HCT116 (cell line): ENCODE measurements around the gene MAP3K3.

Source experiments
- EGR1 ChIP-seq: IDR thresholded peaks from 2 replicates; pipeline ENCODE4 v1.6.1; 2012; ENCODE audit warnings: low read depth
- ELF1 ChIP-seq: IDR thresholded peaks from 2 replicates; pipeline ENCODE4 v1.6.1; 2012; ENCODE audit warnings: low read depth, borderline replicate concordance
- EZH2 ChIP-seq: fragments of 200-600 bp; sonication (generic); IDR thresholded peaks from 2 replicates; pipeline ENCODE4 v1.6.1; 2017; ENCODE audit warnings: antibody characterized with exemption, mixed run types
- EZH2phosphoT487 ChIP-seq: fragments of 200-600 bp; IDR thresholded peaks from 2 replicates; pipeline ENCODE4 v1.6.1; 2018; ENCODE audit warnings: antibody characterized with exemption, borderline replicate concordance
- POLR2A ChIP-seq: IDR thresholded peaks from 2 replicates; pipeline ENCODE4 v1.7.0; 2011; ENCODE audit warnings: borderline replicate concordance; ENCODE audit not compliant: insufficient read depth, insufficient read length; ENCODE audit errors: extremely low read depth
- POLR2AphosphoS5 ChIP-seq: IDR thresholded peaks from 2 replicates; pipeline ENCODE4 v1.6.1; 2011; ENCODE audit warnings: mild to moderate bottlenecking, low read depth, low read length, moderate library complexity
- RAD21 ChIP-seq: IDR thresholded peaks from 2 replicates; pipeline ENCODE4 v1.6.1; 2012; ENCODE audit warnings: low read depth, mild to moderate bottlenecking
- TF ChIP-seq, protein P1 (sequence below): IDR thresholded peaks from 2 replicates; pipeline ENCODE4 v1.6.1; 2012
- TF ChIP-seq, protein P2 (sequence below): IDR thresholded peaks from 2 replicates; pipeline ENCODE4 v1.6.1; 2012; ENCODE audit warnings: low read depth
- TF ChIP-seq, protein P3 (sequence below), 3 experiments: fragments of 200-600 bp in 1 of 3; sonication (generic) in 1 of 3; IDR thresholded peaks in 2 of 3; conservative IDR thresholded peaks in 1 of 3; 2 replicates each; pipeline ENCODE4 v1.5.1; 2012 to 2017; ENCODE audit warnings: low read depth in 2 of 3, low read length in 2 of 3, antibody characterized with exemption in 1 of 3, borderline replicate concordance in 1 of 3, control low read depth in 1 of 3, mild to moderate bottlenecking in 1 of 3, mixed read lengths in 1 of 3, mixed run types in 1 of 3, moderate library complexity in 1 of 3; ENCODE audit not compliant: insufficient read depth in 1 of 3

DNA sequence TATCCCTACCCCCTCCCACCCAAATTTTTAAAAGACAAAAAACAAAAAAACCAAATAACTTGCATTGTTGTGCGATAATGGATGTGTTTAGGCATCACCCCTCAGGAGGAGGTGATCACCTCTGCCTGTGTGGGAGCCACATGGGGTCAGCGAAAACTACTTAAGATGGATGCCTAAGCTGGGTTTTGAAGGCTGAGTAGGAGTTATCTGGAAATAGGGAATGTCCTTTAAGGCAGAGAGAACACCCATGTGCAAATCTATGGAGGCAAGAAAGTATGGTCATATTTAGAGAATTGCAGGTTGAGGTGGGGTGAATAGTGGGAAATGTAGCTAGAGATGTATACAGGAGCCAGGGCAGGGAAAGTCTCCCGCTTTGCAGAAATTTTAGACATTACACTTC is 27.1 kb upstream of the MAP3K3 start:
- no peak for TF ChIP-seq POLR2AphosphoS5
- TF ChIP-seq EZH2: no peak
- TF ChIP-seq, protein P1, sequence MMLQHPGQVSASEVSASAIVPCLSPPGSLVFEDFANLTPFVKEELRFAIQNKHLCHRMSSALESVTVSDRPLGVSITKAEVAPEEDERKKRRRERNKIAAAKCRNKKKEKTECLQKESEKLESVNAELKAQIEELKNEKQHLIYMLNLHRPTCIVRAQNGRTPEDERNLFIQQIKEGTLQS: no peak
- TF ChIP-seq, protein P2, sequence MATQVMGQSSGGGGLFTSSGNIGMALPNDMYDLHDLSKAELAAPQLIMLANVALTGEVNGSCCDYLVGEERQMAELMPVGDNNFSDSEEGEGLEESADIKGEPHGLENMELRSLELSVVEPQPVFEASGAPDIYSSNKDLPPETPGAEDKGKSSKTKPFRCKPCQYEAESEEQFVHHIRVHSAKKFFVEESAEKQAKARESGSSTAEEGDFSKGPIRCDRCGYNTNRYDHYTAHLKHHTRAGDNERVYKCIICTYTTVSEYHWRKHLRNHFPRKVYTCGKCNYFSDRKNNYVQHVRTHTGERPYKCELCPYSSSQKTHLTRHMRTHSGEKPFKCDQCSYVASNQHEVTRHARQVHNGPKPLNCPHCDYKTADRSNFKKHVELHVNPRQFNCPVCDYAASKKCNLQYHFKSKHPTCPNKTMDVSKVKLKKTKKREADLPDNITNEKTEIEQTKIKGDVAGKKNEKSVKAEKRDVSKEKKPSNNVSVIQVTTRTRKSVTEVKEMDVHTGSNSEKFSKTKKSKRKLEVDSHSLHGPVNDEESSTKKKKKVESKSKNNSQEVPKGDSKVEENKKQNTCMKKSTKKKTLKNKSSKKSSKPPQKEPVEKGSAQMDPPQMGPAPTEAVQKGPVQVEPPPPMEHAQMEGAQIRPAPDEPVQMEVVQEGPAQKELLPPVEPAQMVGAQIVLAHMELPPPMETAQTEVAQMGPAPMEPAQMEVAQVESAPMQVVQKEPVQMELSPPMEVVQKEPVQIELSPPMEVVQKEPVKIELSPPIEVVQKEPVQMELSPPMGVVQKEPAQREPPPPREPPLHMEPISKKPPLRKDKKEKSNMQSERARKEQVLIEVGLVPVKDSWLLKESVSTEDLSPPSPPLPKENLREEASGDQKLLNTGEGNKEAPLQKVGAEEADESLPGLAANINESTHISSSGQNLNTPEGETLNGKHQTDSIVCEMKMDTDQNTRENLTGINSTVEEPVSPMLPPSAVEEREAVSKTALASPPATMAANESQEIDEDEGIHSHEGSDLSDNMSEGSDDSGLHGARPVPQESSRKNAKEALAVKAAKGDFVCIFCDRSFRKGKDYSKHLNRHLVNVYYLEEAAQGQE: no peak
- TF ChIP-seq ELF1: no peak
- TF ChIP-seq, protein P3, sequence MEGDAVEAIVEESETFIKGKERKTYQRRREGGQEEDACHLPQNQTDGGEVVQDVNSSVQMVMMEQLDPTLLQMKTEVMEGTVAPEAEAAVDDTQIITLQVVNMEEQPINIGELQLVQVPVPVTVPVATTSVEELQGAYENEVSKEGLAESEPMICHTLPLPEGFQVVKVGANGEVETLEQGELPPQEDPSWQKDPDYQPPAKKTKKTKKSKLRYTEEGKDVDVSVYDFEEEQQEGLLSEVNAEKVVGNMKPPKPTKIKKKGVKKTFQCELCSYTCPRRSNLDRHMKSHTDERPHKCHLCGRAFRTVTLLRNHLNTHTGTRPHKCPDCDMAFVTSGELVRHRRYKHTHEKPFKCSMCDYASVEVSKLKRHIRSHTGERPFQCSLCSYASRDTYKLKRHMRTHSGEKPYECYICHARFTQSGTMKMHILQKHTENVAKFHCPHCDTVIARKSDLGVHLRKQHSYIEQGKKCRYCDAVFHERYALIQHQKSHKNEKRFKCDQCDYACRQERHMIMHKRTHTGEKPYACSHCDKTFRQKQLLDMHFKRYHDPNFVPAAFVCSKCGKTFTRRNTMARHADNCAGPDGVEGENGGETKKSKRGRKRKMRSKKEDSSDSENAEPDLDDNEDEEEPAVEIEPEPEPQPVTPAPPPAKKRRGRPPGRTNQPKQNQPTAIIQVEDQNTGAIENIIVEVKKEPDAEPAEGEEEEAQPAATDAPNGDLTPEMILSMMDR (IDR thresholded peaks at IDR 0.05 in 2 of 3, conservative IDR thresholded peaks at IDR 0.05 in 1 of 3; ENCODE audit: borderline replicate concordance in 1 of 3, insufficient read depth in 1 of 3, low read depth in 2 of 3, low read length in 2 of 3): no peak
- no peak for TF ChIP-seq POLR2A
- TF ChIP-seq EZH2phosphoT487: no peak
- TF ChIP-seq EGR1: no peak
- TF ChIP-seq RAD21: no peak
